Measurements from ENCODE around the gene ZNF268. TPM values are rescaled to one million over a fixed set of nuclear protein-coding genes. Genes with fewer than 3 reads are reported as not detected.

ZNF268 gene
- total and polyA plus RNA-seq, 2 experiments from 2014 or later = 13.9 to 18.8 TPM

DNA sequence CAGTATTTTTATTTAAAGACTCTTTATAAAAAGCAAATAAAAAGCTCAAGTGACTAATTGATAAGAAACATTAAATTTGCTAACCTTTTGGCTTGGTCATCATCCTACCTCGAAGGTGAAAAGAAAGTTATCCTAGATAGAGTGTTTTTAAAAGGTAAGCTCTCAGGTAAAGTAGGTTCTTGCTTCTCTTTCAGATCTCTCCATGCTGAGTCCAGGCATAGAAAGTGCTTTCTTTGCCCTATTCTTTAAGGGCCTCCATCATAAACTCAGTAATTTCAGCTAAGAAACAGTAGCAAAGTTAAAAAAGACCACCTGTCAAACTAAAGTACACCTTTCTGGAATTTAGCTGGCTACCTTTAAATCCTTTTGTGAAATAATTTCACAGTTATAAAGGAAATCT is 75.0 kb downstream of the ZNF268 start:
- Histone ChIP-seq H3K27me3 (replicated peaks; ENCODE audit: insufficient read depth) (no peaks in the 10 kb centered on the region), H3K9me3 (ENCODE audit: low read depth) (no peaks in the 10 kb centered on the region), H3K36me3 (ENCODE audit: low read depth) (no peaks in the 10 kb centered on the region), H4K20me1 (ENCODE audit: insufficient read depth) (no peaks in the 10 kb centered on the region), H2AFZ (no peak overlapping the region), H3K9me2 (ENCODE audit: insufficient read depth) (no peaks in the 10 kb centered on the region), H3F3A (ENCODE audit: insufficient read depth) (no peaks in the 10 kb centered on the region), H3K4me3 (no peak overlapping the region), H3K4me2 (ENCODE audit: unreplicated experiment) (no peak overlapping the region), H3K9ac (no peak overlapping the region), H3K4me1 (ENCODE audit: insufficient read depth) (no peaks in the 10 kb centered on the region), H3K79me2 (ENCODE audit: insufficient read depth) (no peaks in the 10 kb centered on the region), H3K27ac (no peak overlapping the region)
- TF ChIP-seq EZH2phosphoT487 (IDR thresholded peaks at IDR 0.05; ENCODE audit: insufficient read depth, low read depth) = no peak
- TF ChIP-seq EZH2 (IDR thresholded peaks at IDR 0.05; ENCODE audit: insufficient read depth, poor library complexity, severe bottlenecking) = no peak
- in situ Hi-C loops (cut with MboI) = no loop called here
- no peak for DNase-seq
- 42 to 53% methylated on average over 1 of the region's 1 CpG for WGBS, 2 experiments (ENCODE audit: low coverage in 1 of 2, low lambda C conversion rate in 2 of 2, missing lambda C conversion rate in 2 of 2)

GRCh38 chr12:133264173-133264572 is 82.9 kb downstream of the ZNF268 start:
- TF ChIP-seq EZH2 (IDR thresholded peaks at IDR 0.05; ENCODE audit: insufficient read depth, poor library complexity, severe bottlenecking) (no peak), EZH2phosphoT487 (IDR thresholded peaks at IDR 0.05; ENCODE audit: insufficient read depth, low read depth) (no peak)
- H3K79me2 ChIP-seq (ENCODE audit: insufficient read depth) = no peaks in the 10 kb centered on the region
- H3K9me3 ChIP-seq (ENCODE audit: low read depth) = no peaks in the 10 kb centered on the region
- peak; percentile 3 for DNase-seq
- no peak overlapping the region for H3K4me2 ChIP-seq (ENCODE audit: unreplicated experiment)
- H3K36me3 ChIP-seq (ENCODE audit: low read depth) = no peaks in the 10 kb centered on the region
- H3K9me2 ChIP-seq (ENCODE audit: insufficient read depth) = no peaks in the 10 kb centered on the region
- no peak overlapping the region for H3K27ac ChIP-seq
- 65 to 70% methylated on average over 6 to 13 of the region's 33 CpGs for WGBS, 2 experiments (ENCODE audit: low coverage in 1 of 2, low lambda C conversion rate in 2 of 2, missing lambda C conversion rate in 2 of 2)
- H3K4me1 ChIP-seq (ENCODE audit: insufficient read depth) = no peaks in the 10 kb centered on the region
- no peaks in the 10 kb centered on the region for H4K20me1 ChIP-seq (ENCODE audit: insufficient read depth)
- H3K27me3 ChIP-seq (replicated peaks; ENCODE audit: insufficient read depth) = no peaks in the 10 kb centered on the region
- H2AFZ ChIP-seq = no peak overlapping the region
- no peaks in the 10 kb centered on the region for H3F3A ChIP-seq (ENCODE audit: insufficient read depth)
- in situ Hi-C loops (cut with MboI) = no loop called here
- no peak overlapping the region for H3K9ac ChIP-seq
- no peak overlapping the region for H3K4me3 ChIP-seq

Small RNA genes lying within 50 kb of the gene (small RNA-seq; reads per million reads assigned to genes)
- not detected for gene RF00019 (ENCODE audit: low read depth, low replicate concordance)
- gene RNU6-717P (ENCODE audit: low read depth, low replicate concordance) = not detected

Other genes with a start within 250 kb of the ZNF268 start
- gene ZNF605, start 225.2 kb upstream of the ZNF268 start, total RNA-seq (2014; rRNA removed; shearing (Covaris generic)) = 9.2 and 15.6 TPM in 2 replicates
- gene ZNF605, start 225.2 kb upstream of the ZNF268 start, polyA plus RNA-seq (2016; fragmentation: Nextera tagmentation; extraction: Ambion mirVana) = 5.7 and 7.5 TPM in 2 replicates
- gene ZNF26, start 195.1 kb upstream of the ZNF268 start, total RNA-seq (2014; rRNA removed; shearing (Covaris generic)) = 7.2 and 12.3 TPM in 2 replicates
- gene ZNF26, start 195.1 kb upstream of the ZNF268 start, polyA plus RNA-seq (2016; fragmentation: Nextera tagmentation; extraction: Ambion mirVana) = 6.4 and 6.7 TPM in 2 replicates
- gene ZNF84, start 144.0 kb upstream of the ZNF268 start, total RNA-seq (2014; rRNA removed; shearing (Covaris generic)) = 14.9 and 30.0 TPM in 2 replicates
- 13.8 and 16.1 TPM in 2 replicates for gene ZNF84, start 144.0 kb upstream of the ZNF268 start, polyA plus RNA-seq (2016; fragmentation: Nextera tagmentation; extraction: Ambion mirVana)
- 17.2 and 24.2 TPM in 2 replicates for gene ZNF140, start 100.6 kb upstream of the ZNF268 start, total RNA-seq (2014; rRNA removed; shearing (Covaris generic))
- gene ZNF140, start 100.6 kb upstream of the ZNF268 start, polyA plus RNA-seq (2016; fragmentation: Nextera tagmentation; extraction: Ambion mirVana) = 15.7 and 16.4 TPM in 2 replicates
- gene ZNF891, start 51.2 kb upstream of the ZNF268 start, total RNA-seq (2014; rRNA removed; shearing (Covaris generic)) = 0.43 and 0.63 TPM in 2 replicates
- 0.25 and 0.29 TPM in 2 replicates for gene ZNF891, start 51.2 kb upstream of the ZNF268 start, polyA plus RNA-seq (2016; fragmentation: Nextera tagmentation; extraction: Ambion mirVana)
- gene ZNF10, start 50.9 kb upstream of the ZNF268 start, total RNA-seq (2014; rRNA removed; shearing (Covaris generic)) = 5.9 and 15.2 TPM in 2 replicates
- 2.8 and 3.6 TPM in 2 replicates for gene ZNF10, start 50.9 kb upstream of the ZNF268 start, polyA plus RNA-seq (2016; fragmentation: Nextera tagmentation; extraction: Ambion mirVana)
- gene ANHX, start 54.4 kb downstream of the ZNF268 start, total RNA-seq (2014; rRNA removed; shearing (Covaris generic)) = not detected in 2 replicates
- gene ANHX, start 54.4 kb downstream of the ZNF268 start, polyA plus RNA-seq (2016; fragmentation: Nextera tagmentation; extraction: Ambion mirVana) = not detected in 2 replicates